Hematopoietic multipotent progenitor cell treated with erythropoietin and hydrocortisone succinate and interleukin-3 and kit ligand, for 17 days (in vitro differentiated cells): ENCODE results near the gene ALS2CL.

Experiments
- DNase-seq: peaks from one replicate; pipeline ENCODE4 v3.0.0-alpha.2; 2015; ENCODE audit warnings: low spot score

Gene ALS2CL

DNA sequence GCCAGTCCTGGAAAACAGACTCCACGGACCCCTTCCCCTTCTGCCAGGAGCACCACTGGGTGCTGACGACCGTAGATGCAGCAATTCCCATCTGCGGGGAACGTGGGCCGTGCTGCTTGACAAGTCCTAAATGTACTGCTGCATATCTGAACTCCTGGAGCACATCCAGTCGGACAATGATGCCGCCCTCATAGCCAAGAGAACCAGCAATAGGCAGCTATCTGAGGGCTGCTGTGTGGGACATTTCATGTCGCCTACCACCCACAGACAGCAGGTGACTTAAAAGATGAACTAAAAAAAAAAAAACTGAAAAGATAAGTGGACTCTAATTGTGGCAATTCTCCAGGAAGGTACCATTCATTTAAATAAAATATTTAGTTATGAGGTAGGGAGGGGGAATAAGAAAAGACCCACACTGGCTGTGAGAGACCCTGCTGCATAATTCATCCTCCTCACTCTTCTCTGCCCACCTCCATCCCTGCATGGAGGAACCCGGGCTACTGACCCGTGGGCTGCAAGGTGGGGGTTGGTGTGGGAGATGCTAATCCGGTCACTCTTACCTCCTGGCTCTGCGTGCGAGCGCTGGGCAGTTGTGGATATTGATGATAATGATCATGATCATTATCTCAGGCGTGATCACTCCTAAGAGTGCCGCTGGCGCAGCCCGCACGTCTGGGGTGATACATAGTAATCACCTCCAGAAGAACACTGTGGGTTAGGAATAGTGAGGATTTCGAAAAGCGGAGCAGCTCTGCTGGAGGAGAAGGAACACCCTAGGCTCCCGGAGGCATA lies 28.3 kb downstream of the ALS2CL start:
- DNase-seq: no peak

DNA sequence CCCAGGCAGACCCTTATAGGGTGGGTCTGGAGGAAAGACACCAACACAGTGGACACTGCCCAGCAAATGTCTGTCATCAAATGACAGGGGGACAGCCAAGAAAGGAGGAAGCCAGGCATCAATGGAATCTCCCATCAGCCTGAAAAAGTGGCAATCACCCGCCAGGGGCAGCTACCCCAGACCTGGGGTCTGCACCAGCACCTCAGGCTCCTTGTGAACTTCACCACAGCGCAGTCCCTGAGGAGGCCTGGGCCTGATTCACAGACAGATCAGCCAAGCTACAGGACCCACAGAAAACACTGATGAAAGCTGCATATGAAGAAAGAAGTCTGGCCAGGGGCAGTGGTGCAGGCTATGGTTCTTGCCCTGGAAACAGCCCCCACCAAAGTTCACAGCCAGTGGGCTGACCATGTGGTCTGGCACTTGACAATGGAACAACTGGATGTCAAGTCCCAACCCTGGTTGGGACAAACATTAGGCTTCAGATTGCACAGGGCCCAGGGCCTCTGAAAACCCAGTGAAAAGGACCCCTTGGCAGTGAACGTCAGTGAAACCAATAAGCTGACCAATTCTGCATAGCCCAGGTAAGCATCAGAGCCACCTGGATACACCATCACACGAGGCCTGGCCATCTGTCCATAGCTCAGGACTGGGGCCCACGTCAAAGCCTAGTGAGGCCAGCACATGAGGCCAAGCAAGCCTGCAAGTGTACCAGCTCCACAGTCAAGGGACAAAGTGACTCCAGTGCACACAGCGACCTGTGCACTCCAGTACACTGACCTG lies 29.1 kb downstream of the ALS2CL start:
- no peak for DNase-seq

DNA sequence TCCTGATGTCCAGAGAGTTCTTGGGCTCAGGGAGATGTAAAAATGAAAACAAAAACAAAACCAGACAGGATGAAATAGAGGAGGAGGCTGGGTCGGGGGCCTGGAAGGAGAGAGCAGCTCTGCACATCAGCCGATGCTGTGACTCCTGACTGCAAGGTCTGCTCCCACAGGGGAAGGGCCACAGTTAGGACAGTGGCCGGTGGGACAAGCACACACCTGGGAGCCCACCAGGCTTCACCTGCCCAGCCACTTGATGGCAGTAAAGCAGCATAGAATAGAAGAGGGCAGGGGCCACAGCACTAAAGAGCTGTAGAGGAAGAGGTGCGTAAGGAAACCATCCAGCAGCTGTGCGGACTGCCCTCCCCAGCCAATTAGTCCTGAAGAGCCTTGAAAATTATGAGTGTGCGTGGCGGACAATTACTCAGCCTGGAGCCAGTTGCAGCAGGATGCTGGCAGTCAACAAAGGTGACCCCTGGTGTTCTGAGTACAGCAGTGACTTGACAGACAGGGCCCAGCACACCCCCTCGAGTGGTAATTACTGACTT lies 29.8 kb downstream of the ALS2CL start:
- DNase-seq: no peak

DNA sequence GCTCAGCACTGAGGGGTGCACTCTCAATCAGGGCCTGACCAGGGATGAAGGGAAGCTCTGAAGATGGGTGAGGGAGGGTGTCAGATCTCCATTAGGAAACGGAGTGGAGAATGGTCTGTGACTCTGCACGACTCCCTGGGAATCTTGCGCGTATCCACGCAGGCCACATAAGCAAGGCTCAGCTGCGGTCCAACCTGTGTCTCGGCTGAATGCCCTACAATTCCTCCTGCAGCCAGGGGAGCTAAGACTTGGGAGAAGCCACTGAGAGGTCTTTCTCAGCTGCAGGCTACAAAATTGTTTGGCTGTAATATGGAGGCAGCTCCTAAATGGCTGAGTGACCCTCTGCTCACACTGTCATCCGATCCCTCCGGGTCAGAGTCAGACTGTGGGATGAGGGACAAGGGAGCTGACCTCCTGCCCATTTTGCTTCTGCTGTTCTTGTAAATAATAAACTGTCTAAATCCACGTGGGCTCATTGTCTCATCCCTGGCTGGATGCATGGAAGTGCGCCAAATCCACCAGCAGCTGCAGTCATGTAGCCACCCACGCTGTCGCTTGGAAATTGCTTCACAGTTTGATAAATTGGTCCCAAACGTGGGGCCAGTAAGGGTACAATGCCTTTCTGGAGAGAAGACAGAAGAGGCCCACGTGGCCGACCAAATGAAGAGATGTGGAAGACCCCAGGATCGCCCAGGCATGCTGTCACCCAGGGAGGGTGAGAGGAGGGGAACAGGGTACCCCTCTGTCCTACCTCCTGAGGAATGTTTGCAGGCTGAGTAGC lies 30.5 kb downstream of the ALS2CL start:
- no peak for DNase-seq

DNA sequence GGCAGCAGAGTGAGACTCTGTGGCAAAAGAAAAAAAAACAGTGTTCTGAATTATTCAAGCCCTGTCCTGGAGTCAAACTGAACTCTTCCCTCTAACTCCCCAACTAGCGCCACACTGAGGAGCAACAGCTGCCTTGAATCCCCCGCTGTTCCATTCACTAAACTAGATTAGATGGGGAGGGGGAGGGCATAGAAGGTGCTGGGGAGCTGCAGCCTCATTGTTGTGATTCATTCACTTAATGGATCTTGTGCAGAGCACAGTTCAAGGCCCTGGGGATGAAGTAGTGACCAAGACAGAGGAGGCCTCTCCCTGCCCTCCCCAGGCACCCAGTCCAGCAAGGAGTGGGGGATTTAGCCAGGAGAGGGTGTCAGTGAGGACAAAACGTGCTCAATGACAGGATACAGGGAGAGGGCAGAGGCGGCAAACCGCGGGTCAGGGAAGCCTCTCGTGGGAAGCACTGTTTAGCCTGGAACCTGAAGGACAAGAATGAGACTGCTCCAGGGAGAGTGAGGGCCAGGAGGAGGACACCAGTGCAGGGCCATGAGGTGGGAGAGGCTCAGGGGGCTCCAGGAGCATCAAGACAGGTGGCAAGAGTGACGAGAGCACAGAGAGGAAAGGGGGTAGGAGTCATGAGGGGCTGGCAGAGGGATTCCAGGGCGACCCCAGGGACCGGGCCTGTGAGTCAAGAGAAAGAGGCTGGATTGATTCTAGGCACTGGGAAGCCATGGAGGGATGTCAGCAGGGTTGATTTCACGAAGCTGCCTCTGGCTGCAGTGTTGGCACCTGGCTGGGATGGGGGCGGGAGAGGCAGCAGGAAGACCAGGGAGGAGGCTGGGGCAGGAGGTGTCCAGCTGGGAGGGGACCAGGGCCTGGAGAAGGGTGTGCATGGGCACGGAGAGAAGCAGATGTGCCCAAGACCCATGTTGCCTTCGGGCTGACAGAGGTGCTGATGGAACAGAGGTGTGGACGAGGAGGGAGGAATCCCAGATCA lies 31.4 kb downstream of the ALS2CL start:
- DNase-seq: no peak

DNA sequence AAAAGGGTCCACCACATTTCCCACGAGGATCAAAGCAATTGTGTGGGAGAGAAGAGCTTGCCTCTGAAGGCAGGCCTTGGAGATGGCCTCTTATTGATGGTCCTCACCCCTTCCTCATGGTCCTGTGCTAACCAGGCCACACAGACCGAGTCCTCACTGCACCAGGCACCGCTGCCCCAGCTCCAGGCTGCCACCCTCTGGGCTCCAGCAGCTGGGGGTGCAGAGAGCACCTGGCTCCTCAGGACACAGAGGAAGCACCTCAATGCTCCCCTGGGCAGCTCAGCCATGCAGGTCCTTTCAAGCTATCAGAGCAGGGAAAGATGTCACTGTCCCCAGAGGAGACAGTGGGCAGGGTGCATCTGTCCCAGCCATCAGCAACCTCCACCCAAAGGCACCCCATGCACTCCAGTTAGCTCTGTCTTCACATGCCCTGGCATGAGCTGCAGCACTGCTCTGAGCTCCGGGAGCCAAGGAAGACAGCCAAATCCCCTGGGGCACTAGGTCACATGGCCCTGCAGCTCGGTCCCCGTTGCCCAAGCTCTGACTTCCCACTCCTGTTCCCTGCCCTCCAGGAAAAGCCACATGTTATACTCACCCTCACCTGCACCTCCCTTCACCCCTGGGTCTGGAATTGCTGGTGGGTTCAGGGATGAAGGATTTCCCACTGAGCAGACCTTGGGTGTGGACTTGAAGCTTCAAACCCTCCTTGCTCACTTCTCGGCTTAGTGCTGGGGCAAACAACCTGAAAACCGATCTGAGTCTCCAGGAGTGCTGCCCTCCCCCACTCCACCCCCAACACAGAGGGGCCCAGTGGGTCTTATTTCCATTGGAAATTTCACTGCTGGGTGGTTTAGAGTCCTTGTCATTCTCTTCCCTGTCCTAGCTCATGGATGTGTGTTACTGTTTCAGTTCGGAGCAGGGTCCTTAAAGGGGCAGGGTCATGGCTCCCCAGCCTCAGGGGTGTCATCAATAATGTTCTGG lies 32.6 kb downstream of the ALS2CL start:
- no peak for DNase-seq

DNA sequence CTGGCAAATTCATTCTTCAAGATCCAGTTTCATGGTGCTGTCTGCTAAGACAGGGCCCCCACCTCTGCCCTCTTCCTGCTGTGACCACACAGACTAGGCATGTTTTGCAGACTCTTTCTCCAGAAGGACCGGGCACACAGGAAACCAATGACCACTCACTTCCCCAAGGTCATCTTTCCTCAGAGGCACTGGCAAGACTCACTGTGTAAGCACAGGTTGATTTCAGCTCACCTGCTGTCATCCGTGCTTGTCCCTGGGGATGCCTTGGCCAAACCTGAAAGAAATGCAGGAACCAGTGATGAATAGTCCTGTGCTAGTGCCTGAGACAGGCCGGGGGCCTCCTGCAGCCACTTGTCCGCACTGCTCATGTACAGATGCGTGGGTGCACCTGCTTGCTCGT lies 33.5 kb downstream of the ALS2CL start:
- no peak for DNase-seq

DNA sequence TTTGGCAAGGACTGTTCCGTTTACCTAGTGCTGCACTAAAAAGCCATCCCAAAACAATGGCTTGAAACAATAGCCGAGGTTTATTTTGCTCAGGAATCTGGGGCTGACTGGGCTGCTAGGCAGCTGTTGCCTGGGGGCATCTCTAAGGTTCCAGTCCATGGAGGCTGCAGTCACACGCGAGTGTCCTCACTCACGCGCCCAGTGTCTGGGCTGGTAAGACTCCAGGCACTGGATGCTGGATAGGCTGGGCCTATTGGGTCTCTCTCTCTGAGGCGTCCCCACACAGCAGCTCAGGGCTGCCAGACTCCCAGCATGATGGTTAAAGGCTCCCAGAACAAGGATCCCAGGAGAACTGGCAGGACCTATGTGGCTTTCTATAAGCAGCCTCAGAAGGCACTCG lies 34.2 kb downstream of the ALS2CL start:
- DNase-seq: no peak

DNA sequence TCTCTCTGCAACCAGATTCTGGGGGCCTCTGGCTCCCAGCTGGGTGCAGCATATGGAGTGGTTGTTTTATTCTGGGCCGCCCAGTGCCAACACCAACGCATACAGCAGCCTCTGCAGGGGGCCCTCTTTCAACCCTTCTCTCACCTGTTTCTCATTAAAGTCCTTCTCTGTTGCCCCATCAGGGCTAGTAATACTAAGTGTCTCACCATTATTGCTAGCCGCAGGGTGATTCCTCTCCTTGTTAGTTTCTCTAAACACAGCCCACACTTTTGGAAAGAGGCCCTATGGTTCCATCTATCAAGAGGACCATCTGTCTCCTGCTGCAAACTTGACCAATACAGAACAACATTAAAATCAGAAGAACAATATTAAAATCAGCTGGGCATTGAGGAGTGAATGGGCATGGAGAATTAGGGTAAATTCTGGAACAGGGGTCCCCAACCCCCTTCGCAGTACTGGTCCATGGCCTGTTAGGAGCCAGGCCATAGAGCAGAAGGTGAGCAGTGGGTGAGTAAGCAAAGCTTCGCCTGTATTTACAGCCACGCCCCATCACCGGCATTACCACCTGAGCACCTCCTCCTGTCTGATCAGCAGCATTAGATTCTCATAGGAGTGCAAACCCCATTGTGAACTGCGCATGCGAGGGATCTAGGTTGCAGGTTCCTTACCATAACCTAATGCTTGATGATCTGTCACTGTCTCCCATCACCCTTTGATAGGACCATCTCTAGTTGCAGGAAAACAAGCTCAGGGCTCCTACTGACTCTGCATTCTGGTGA lies 36.5 kb downstream of the ALS2CL start:
- DNase-seq: no peak

DNA sequence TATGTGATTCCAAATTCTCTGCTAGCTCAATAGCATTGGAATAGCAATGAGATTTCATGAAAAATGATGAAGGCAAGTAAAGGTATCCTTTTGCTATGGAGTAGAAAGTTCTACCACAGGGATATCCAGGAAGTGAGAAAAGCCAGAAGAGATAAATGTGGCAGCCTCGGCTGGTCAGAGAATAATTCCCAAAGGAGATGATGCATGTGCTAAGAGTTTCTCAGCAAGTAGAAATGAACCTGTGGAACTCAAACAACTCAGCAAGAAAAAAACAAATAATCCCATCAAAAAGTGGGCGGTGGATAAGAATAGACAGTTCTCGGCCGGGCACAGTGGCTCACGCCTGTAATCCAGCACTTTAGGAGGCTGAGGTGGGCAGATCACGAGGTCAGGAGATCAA lies 38.2 kb downstream of the ALS2CL start:
- no peak for DNase-seq

DNA sequence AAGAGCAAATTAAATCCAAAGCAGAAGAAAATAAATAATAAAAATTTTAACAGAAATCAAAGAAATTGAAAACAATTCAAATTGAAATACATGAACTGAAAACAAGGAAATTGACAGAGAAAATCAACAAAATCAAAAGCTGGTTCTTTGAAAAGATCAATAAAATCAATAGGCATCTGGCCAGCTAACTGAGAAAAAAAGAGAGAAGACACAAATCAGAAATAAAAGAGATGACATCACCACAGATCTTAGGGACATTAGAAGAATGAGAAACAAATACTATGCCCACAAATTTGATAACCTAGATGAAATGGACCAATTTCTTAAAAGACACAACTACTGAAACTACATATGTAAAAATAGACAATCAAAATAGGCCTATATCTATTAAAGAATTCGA lies 42.4 kb downstream of the ALS2CL start:
- DNase-seq: no peak

DNA sequence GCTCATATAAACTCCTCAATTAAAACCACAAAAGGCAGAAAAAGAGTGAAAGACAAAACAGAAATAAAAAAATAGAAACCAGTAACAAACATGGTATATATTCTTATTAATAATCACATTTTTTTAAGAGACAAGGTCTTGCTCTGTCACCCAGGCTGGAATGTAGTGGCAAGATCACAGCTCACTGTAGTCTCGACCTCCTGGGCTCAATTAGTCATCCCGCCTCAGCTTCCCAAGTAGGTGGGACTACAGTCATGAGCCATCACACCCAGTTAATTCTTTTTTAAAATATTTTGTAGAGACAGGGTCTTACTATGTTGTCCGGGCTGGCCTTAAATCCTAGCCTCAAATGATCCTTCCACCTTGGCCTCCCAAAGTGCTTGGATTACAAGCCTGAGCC lies 44.0 kb downstream of the ALS2CL start:
- no peak for DNase-seq

DNA sequence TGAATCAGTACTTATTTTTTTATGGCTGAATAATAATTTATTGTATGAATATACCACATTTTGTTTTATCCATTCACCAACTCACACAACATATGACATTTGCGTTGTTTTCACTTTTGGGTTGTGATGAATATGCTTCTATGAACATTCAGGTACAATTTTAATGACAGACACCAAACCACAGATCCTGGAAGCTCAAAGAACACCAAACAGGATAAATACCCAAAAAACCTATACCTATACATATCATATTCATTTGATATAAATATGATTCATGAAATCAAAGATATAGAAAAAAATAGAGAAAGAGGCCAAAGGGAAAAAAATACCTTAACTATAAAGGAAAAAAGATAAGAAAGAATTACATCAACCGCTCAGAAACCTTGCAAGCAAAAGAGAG lies 45.4 kb downstream of the ALS2CL start:
- no peak for DNase-seq

DNA sequence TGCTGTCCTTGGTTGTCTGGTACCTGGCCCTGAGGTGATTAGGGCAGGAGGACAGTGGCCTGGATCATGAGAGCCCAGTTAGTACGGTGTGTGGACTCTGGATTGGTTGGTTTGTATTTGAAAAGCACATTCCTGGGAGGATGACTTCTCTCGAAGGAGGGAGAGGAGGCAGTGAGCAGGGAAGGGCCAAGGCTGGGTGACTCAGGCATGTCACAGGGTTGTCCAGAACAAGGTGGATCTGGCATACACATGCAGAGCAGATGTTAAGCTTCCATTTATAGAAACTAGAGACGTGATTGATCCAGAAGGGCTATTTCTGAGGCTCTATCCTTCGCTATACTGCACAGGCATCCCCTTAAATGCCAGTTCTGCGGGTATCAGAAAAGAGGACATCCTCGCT lies 46.8 kb downstream of the ALS2CL start:
- DNase-seq: no peak

DNA sequence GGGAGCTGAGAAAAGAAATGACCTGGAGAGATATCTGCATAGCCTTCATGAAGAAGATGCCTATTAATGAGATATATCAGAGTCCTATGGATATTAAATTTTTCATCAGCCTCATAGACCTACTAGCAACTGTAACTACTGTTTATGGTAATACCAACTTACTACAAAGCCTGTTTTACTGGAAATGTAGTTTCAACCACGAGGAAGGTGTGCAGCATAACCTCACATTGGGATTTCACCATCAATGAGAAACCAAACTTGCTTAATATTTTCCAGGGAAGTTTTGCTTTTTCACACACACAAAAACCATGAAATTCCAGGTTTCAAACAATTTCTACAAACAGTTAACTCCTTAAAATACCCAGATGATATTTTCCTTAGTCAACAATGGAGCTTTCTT lies 49.8 kb downstream of the ALS2CL start:
- no peak for DNase-seq

DNA sequence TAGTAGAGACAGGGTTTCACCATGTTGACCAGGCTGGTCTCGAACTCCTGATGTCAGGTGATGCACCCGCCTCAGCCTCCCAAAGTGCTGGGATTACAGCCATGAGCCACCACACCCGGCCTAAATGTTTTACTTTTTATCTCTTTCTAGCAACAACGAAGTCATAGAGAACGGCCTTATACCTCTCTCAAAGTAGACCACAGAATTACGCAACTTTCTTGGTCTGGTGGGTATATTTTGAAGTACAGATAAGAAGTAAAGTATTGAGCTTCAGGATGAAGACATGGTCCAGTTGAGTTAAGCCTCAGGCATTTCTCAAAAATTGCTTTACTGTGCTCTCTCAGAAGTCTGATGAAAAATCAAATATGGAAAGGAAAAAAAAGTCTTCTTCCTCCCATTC lies 50.5 kb downstream of the ALS2CL start:
- no peak for DNase-seq

DNA sequence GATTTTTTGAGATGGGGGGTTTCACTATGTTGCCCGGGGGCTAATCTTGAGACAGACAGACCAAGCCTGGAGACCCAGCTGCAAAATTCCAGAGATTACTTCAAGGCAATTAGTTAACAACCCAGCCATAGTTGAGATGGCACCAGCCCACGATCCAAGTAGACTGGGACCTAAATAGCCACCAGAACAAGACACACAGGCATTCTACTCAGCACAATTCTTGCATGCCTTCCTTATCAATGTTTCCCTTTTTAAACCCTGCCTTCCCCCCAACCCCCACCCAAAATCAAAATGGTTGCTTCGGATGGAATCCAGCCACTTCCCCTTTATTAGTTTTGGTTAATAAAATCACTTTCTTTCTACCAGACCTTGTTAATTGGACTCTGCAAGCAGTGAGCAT lies 52.6 kb downstream of the ALS2CL start:
- DNase-seq: no peak

DNA sequence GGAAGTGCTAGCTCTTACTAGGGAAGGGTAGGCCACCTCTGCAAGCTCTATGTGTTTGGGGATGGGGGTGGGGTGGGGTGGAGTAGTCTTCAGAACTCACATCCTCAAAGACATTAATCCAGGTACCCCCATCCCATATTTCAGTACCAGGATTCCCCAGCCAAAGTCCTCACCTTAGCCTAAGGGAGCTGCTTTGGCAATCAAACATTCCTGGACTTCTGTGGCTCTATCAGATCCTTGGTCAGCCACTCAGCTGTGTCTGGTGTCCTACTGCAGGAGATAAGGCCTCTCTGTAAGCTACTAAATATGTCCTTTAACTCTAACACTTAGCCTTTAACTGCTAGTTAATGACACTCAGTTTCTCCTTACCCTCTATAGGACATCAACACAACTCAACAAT lies 54.3 kb downstream of the ALS2CL start:
- DNase-seq: no peak

DNA sequence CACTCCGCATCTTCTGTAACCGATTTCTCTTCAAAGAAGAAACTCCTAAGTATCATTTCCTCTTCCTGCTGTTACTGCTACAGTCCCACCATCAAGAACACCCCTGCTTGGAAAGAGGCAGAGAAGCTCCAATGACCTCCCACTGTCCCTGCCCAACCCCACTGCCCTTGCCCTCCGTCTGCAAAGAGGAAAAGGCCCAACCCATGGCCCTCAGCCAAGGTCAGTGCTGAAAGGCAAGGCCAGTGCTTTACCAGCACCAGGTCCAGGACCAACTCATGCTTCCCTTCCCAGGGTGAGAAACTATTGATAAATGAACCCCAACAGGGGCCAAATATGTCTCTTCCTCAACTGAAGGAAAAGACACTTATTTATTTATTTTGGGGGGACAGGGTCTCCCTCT lies 58.6 kb downstream of the ALS2CL start:
- DNase-seq: no peak
